Astrocyte (in vitro differentiated cells and primary cell): ENCODE results near the gene TAF1B.

ENCODE experiments used
- CTCF ChIP-seq: IDR thresholded peaks from 2 replicates; pipeline ENCODE4 v1.5.1; 2011; ENCODE audit warnings: low read depth, mild to moderate bottlenecking, inconsistent platforms, low read length, moderate library complexity; ENCODE audit not compliant: insufficient read depth
- EZH2 ChIP-seq: IDR thresholded peaks from 2 replicates; pipeline ENCODE4 v1.6.1; 2012; ENCODE audit warnings: mild to moderate bottlenecking, low read length, inconsistent platforms; ENCODE audit not compliant: insufficient read depth

- TF ChIP-seq CTCF, result no peak
- no peak for TF ChIP-seq EZH2
Observed at GRCh38 chr2:9949992-9950520, 106.8 kb downstream of the TAF1B start.
